ENCODE data around the gene SLC6A18.
"Not testable (repeated sequence)": the region's sequence is repeated elsewhere in the genome, so short reads cannot be mapped to it uniquely, and the experiment has no call there.

The SLC6A18 gene

GRCh38 chr5:1226839-1227581 lies 1.8 kb downstream of the SLC6A18 start:
- H3K4me3 Mint-ChIP-seq = no peak overlapping the region
- H3K27me3 Mint-ChIP-seq = no peaks in the 10 kb centered on the region
- no peaks in the 10 kb centered on the region for H3K36me3 Mint-ChIP-seq
- no peak overlapping the region for H3K27ac Mint-ChIP-seq
- no peaks in the 10 kb centered on the region for H3K9me3 Mint-ChIP-seq
- H3K4me1 Mint-ChIP-seq = peaks cover 5% of the 10 kb centered on the region

- no peak overlapping the region for H3K4me3 Mint-ChIP-seq
- H3K4me1 Mint-ChIP-seq = peaks cover 5% of the 10 kb centered on the region
- no peaks in the 10 kb centered on the region for H3K36me3 Mint-ChIP-seq
- no peaks in the 10 kb centered on the region for H3K27me3 Mint-ChIP-seq
- H3K9me3 Mint-ChIP-seq = no peaks in the 10 kb centered on the region
- no peak overlapping the region for H3K27ac Mint-ChIP-seq
Observed at GRCh38 chr5:1227667-1228066, 2.5 kb downstream of the SLC6A18 start.

GRCh38 chr5:1228120-1228519 lies 2.9 kb downstream of the SLC6A18 start:
- Mint-ChIP-seq H3K4me3 (no peak overlapping the region), H3K27ac (no peak overlapping the region), H3K36me3 (no peaks in the 10 kb centered on the region), H3K4me1 (peaks cover 5% of the 10 kb centered on the region), H3K27me3 (no peaks in the 10 kb centered on the region), H3K9me3 (no peaks in the 10 kb centered on the region)

GRCh38 chr5:1229023-1229422 lies 3.8 kb downstream of the SLC6A18 start:
- H3K27ac Mint-ChIP-seq, H3K9me3 Mint-ChIP-seq, H3K4me3 Mint-ChIP-seq, H3K36me3 Mint-ChIP-seq, H3K27me3 Mint-ChIP-seq, H3K4me1 Mint-ChIP-seq: not testable (repeated sequence)

- H3K27me3 Mint-ChIP-seq = no peaks in the 10 kb centered on the region
- H3K4me1 Mint-ChIP-seq = peaks cover 5% of the 10 kb centered on the region
- no peak overlapping the region for H3K27ac Mint-ChIP-seq
- no peaks in the 10 kb centered on the region for H3K36me3 Mint-ChIP-seq
- H3K9me3 Mint-ChIP-seq = no peaks in the 10 kb centered on the region
- no peak overlapping the region for H3K4me3 Mint-ChIP-seq
Observed at GRCh38 chr5:1229822-1230221, 4.6 kb downstream of the SLC6A18 start.

GRCh38 chr5:1230551-1230950 lies 5.4 kb downstream of the SLC6A18 start:
- Mint-ChIP-seq H3K27ac (no peak overlapping the region), H3K27me3 (no peaks in the 10 kb centered on the region), H3K4me3 (no peak overlapping the region), H3K4me1 (peaks cover 5% of the 10 kb centered on the region), H3K36me3 (no peaks in the 10 kb centered on the region), H3K9me3 (no peaks in the 10 kb centered on the region)

GRCh38 chr5:1231354-1231905 lies 6.2 kb downstream of the SLC6A18 start:
- peaks cover 5% of the 10 kb centered on the region for H3K4me1 Mint-ChIP-seq
- no peak overlapping the region for H3K4me3 Mint-ChIP-seq
- peaks cover 6% of the 10 kb centered on the region for H3K9me3 Mint-ChIP-seq
- H3K36me3 Mint-ChIP-seq = no peaks in the 10 kb centered on the region
- H3K27me3 Mint-ChIP-seq = no peaks in the 10 kb centered on the region
- no peak overlapping the region for H3K27ac Mint-ChIP-seq

GRCh38 chr5:1232780-1233179 lies 7.6 kb downstream of the SLC6A18 start:
- H3K27me3 Mint-ChIP-seq = no peaks in the 10 kb centered on the region

GRCh38 chr5:1235379-1235778 lies 10.2 kb downstream of the SLC6A18 start:
- Mint-ChIP-seq H3K27me3 (no peaks in the 10 kb centered on the region), H3K36me3 (no peaks in the 10 kb centered on the region), H3K4me3 (no peak overlapping the region), H3K9me3 (peaks cover 6% of the 10 kb centered on the region), H3K4me1 (no peaks in the 10 kb centered on the region), H3K27ac (no peak overlapping the region)

More at GRCh38 chr5:1232780-1233179, 7.6 kb downstream of the SLC6A18 start:
- Mint-ChIP-seq H3K4me3 (no peak overlapping the region), H3K9me3 (peaks cover 6% of the 10 kb centered on the region), H3K36me3 (no peaks in the 10 kb centered on the region), H3K27ac (no peak overlapping the region), H3K4me1 (peaks cover 5% of the 10 kb centered on the region)

- H3K36me3 Mint-ChIP-seq = no peaks in the 10 kb centered on the region
- H3K4me1 Mint-ChIP-seq = no peaks in the 10 kb centered on the region
- H3K27me3 Mint-ChIP-seq = no peaks in the 10 kb centered on the region
- peaks cover 6% of the 10 kb centered on the region for H3K9me3 Mint-ChIP-seq
- no peak overlapping the region for H3K4me3 Mint-ChIP-seq
- no peak overlapping the region for H3K27ac Mint-ChIP-seq
Observed at GRCh38 chr5:1235838-1236237, 10.7 kb downstream of the SLC6A18 start.

GRCh38 chr5:1239505-1240251 lies 14.5 kb downstream of the SLC6A18 start:
- Mint-ChIP-seq H3K4me1 (no peaks in the 10 kb centered on the region), H3K27me3 (no peaks in the 10 kb centered on the region), H3K4me3 (no peak overlapping the region), H3K9me3 (peaks cover 6% of the 10 kb centered on the region), H3K36me3 (no peaks in the 10 kb centered on the region), H3K27ac (no peak overlapping the region)

- no peaks in the 10 kb centered on the region for H3K27me3 Mint-ChIP-seq
- H3K27ac Mint-ChIP-seq = peak overlapping the region; percentile 12
Observed at GRCh38 chr5:1240496-1241260, 15.5 kb downstream of the SLC6A18 start.

GRCh38 chr5:1241509-1242080 lies 16.4 kb downstream of the SLC6A18 start:
- Mint-ChIP-seq H3K4me1 (no peaks in the 10 kb centered on the region), H3K36me3 (no peaks in the 10 kb centered on the region), H3K27ac (peak overlapping the region; percentile 12), H3K4me3 (no peak overlapping the region), H3K9me3 (no peaks in the 10 kb centered on the region), H3K27me3 (no peaks in the 10 kb centered on the region)

More at GRCh38 chr5:1240496-1241260, 15.5 kb downstream of the SLC6A18 start:
- Mint-ChIP-seq H3K4me3 (no peak overlapping the region), H3K9me3 (peaks cover 6% of the 10 kb centered on the region), H3K4me1 (no peaks in the 10 kb centered on the region), H3K36me3 (no peaks in the 10 kb centered on the region)

- H3K36me3 Mint-ChIP-seq = no peaks in the 10 kb centered on the region
- peaks cover 3% of the 10 kb centered on the region for H3K27me3 Mint-ChIP-seq
- H3K9me3 Mint-ChIP-seq = no peaks in the 10 kb centered on the region
- H3K27ac Mint-ChIP-seq = no peak overlapping the region
- H3K4me3 Mint-ChIP-seq = no peak overlapping the region
- no peaks in the 10 kb centered on the region for H3K4me1 Mint-ChIP-seq
Observed at GRCh38 chr5:1242733-1243486, 17.7 kb downstream of the SLC6A18 start.
